Neutrophil (primary cell): ENCODE measurements around the gene ANKS1A.
A peak's percentile ranks its signal among the peaks of the same experiment; 100 is the strongest.

Source experiments
- H3K27ac ChIP-seq: fragments of 200-600 bp; sonication (generic); 2 replicates; pipeline ENCODE4 v1.5.1; 2016; ENCODE audit warnings: mild to moderate bottlenecking, moderate library complexity
- H3K27me3 ChIP-seq: fragments of 200-600 bp; sonication (generic); 2 replicates; pipeline ENCODE4 v1.6.0; 2016; ENCODE audit warnings: mild to moderate bottlenecking
- H3K36me3 ChIP-seq: fragments of 200-600 bp; sonication (generic); 2 replicates; pipeline ENCODE4 v1.5.1; 2017
- H3K4me1 ChIP-seq, 2 experiments: fragments of 200-600 bp in 1 of 2; sonication (generic) in 1 of 2; 1 replicate in 1 of 2; 2 replicates in 1 of 2; pipeline versions ENCODE4 v1.5.1 to v1.6.1; 2013 to 2016; ENCODE audit warnings: low read depth in 1 of 2, low read length in 1 of 2, mild to moderate bottlenecking in 1 of 2, moderate library complexity in 1 of 2; ENCODE audit not compliant: control insufficient read depth in 1 of 2, insufficient read depth in 1 of 2
- H3K4me3 ChIP-seq, 2 experiments: fragments of 200-600 bp in 1 of 2; sonication (generic) in 1 of 2; 1 replicate in 1 of 2; 2 replicates in 1 of 2; pipeline ENCODE4 v1.5.1; 2013 to 2016; ENCODE audit warnings: low read depth in 1 of 2, low read length in 1 of 2, mild to moderate bottlenecking in 1 of 2, moderate library complexity in 1 of 2
- H3K9me3 ChIP-seq: fragments of 200-600 bp; sonication (generic); 2 replicates; pipeline ENCODE4 v1.5.1; 2016
- TF ChIP-seq, protein P1 (sequence below): fragments of 200-600 bp; sonication (generic); IDR thresholded peaks from 2 replicates; pipeline ENCODE4 v1.5.1; 2016; ENCODE audit warnings: antibody characterized with exemption

The ANKS1A gene

DNA sequence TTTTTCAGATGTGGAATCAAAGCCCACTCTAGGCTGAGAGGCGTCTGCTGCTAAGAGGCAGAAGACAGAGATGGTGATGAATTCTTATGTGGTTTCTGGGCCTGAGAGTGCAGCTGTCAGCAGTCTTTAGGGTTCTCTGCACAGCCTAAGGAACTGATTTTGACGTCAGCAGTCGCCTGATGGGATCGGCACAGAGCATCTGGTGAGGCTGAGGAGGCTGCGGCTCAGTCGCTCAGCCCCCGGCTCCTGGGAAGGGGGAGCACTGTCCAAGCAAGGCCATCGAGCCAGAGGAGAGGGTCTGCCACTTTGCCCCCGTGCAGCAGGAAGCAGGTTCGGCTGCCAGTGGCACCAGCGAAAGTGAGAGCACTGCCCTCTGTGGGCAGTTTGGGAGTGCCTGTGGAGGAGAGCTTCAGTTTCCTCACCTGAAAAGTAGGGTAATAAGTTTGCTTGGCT lies 159.6 kb downstream of the ANKS1A start:
- TF ChIP-seq, protein P1, sequence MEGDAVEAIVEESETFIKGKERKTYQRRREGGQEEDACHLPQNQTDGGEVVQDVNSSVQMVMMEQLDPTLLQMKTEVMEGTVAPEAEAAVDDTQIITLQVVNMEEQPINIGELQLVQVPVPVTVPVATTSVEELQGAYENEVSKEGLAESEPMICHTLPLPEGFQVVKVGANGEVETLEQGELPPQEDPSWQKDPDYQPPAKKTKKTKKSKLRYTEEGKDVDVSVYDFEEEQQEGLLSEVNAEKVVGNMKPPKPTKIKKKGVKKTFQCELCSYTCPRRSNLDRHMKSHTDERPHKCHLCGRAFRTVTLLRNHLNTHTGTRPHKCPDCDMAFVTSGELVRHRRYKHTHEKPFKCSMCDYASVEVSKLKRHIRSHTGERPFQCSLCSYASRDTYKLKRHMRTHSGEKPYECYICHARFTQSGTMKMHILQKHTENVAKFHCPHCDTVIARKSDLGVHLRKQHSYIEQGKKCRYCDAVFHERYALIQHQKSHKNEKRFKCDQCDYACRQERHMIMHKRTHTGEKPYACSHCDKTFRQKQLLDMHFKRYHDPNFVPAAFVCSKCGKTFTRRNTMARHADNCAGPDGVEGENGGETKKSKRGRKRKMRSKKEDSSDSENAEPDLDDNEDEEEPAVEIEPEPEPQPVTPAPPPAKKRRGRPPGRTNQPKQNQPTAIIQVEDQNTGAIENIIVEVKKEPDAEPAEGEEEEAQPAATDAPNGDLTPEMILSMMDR, result no peak
- H3K9me3 ChIP-seq, result no peaks in the 10 kb centered on the region
- H3K27ac ChIP-seq, result peak overlapping the region; percentile 72
- H3K36me3 ChIP-seq, result peaks cover 16% of the 10 kb centered on the region
- H3K4me3 ChIP-seq, result peak overlapping the region in 1 of 2 experiments; percentile 2
- no peaks in the 10 kb centered on the region for H3K27me3 ChIP-seq
- H3K4me1 ChIP-seq, result peaks cover 52 to 68% of the 10 kb centered on the region in 2 experiments

DNA sequence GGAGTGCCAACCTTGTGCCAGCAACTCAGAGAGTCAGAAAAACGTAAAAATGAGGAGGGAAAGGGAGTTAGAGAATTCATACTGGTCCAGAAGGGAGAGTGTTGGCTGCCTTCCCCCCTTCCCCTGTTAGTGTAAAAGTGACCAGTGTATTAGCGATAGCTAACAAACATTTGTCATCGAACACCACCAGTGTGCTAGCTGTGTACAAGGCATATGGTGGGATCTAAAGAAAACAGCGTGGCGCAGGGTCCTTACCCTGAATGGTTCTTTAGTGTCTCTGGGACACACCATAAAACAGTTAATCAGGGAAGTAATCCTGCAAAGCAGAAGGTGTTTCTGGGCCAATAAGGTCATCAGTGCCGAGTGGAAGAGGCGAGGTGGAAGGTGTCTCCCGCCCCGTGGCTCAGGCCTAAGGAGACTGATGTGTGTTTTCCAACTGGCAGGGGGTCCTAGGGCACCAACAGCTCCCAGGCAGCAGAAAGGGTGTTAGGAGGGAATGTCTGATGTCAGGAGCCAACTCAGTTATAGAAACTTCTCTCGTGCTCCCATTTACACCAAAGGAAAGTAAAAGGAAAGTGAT lies 160.2 kb downstream of the ANKS1A start:
- no peaks in the 10 kb centered on the region for H3K27me3 ChIP-seq
- H3K36me3 ChIP-seq, result peaks cover 21% of the 10 kb centered on the region
- H3K27ac ChIP-seq, result peak overlapping the region; percentile 72
- TF ChIP-seq, protein P1, result no peak
- no peak overlapping the region for H3K4me3 ChIP-seq
- no peaks in the 10 kb centered on the region for H3K9me3 ChIP-seq
- H3K4me1 ChIP-seq, result peaks cover 51 to 62% of the 10 kb centered on the region in 2 experiments

DNA sequence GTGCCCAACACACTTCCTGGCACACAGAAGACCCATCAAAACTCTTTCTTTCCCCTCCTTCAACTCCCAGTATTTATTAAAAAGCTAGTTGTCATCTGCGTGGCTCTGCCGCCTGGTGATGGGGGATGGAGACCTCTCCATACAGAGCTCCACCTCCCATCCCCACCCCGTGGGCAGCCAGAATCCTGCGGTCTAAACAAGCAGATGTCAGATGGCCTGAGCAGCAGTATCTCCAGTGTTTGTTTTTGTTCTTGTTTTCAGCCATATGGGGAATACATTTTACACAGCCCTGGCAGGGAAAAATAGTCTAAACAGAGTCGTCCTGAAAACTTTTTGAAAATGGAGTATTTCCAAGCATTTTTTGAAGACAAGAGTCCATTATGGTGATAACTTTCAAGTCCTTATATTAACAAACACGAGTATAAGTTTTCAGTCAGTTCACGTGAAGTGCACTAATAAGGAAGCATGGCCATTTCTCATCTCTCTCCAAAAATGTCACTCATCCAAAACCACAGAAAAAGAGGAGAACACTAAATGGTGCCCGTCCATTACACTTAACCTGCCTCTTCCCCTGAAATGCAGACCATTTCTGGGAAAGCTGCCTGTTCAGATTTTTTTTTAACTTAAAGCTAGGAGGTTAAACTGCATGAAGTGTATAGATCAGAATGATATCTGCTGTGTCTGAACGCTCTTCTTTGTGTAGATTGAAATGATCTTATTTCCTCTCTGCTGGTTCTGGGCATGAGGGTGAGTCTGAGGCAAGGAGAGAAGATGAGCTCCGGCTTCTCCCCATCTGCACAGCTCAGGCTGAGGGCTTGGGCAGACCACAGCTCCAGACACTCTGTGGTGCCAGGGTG lies 161.1 kb downstream of the ANKS1A start:
- TF ChIP-seq, protein P1, result no peak
- Histone ChIP-seq H3K4me1 (peaks cover 42 to 54% of the 10 kb centered on the region in 2 experiments), H3K9me3 (no peaks in the 10 kb centered on the region), H3K36me3 (peaks cover 30% of the 10 kb centered on the region), H3K27ac (no peak overlapping the region), H3K27me3 (no peaks in the 10 kb centered on the region), H3K4me3 (no peak overlapping the region)

DNA sequence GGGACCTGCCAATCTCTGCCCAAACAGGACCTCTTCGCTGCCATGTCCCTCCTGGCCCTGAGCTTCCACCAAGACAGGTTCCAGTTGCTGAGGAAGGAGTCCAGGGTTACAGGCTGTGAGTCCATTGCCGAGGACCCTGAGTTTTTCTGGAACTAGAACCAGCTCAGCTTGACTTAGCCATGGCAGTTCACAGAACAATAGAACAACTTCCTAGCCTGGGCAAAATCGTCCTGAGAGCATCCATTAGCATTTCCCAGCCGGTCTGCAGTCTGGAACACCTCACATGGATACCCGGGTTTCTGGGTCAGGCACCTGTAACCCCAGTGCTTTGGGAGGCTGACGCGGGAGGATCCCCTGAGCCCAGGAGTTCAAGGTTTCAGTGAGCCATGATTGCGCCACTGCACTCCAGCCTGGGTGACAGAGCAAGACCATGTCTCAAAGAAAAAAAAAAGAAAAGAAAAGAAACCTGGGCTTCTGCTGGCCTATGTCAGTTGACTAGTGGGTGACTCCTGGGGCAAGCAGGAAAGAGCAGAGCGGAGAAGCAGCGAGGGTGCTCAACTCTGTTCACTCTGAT lies 161.8 kb downstream of the ANKS1A start:
- peaks cover 36 to 47% of the 10 kb centered on the region in 2 experiments for H3K4me1 ChIP-seq
- TF ChIP-seq, protein P1, result no peak
- H3K36me3 ChIP-seq, result peaks cover 34% of the 10 kb centered on the region
- H3K4me3 ChIP-seq, result no peak overlapping the region
- no peak overlapping the region for H3K27ac ChIP-seq
- H3K27me3 ChIP-seq, result no peaks in the 10 kb centered on the region
- H3K9me3 ChIP-seq, result no peaks in the 10 kb centered on the region

DNA sequence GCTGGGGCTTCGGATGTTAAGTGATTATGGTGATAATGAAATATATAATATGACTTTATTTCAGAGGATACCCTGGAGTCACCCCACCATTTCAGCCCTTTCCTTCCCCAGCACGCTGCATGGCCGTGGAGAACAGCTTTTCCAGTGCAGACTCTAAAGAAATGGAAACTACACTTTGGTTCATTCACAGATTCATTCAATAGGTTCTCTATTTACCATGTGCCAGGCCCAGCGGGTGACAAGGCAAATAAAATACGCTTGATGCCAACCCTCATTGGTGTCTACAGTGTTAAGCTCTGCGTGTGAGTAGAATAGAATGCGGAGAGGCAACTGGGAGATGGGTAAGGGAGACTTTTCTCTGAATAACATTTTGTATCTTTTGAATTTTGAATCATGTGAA lies 162.3 kb downstream of the ANKS1A start:
- H3K27ac ChIP-seq, result no peak overlapping the region
- no peak overlapping the region for H3K4me3 ChIP-seq
- H3K9me3 ChIP-seq, result no peaks in the 10 kb centered on the region
- TF ChIP-seq, protein P1, result no peak
- H3K27me3 ChIP-seq, result no peaks in the 10 kb centered on the region
- peaks cover 40% of the 10 kb centered on the region for H3K36me3 ChIP-seq
- peaks cover 30 to 42% of the 10 kb centered on the region in 2 experiments for H3K4me1 ChIP-seq
